B cell (primary cell): ENCODE data around the gene PRICKLE3. TPM values are rescaled to one million over a fixed set of nuclear protein-coding genes. Genes with fewer than 3 reads are reported as not detected.

ENCODE experiments used
- ATAC-seq: fragments of 200-7000 bp; cut with Tn5 transposase; one replicate; pipeline ENCODE4 v1.10.0; 2021; ENCODE audit warnings: low read depth, mild to moderate bottlenecking, moderate number of reproducible peaks, moderate library complexity
- CTCF ChIA-PET: fragments of 350-600 bp; sonication (Branson Sonifier 250); formaldehyde crosslinking; loops from one replicate; lab custom pipeline; 2021; ENCODE audit warnings: antibody characterized with exemption, inconsistent platforms; lab: Charles Lee
- POLR2A ChIA-PET: fragments of 350-600 bp; sonication (Branson Sonifier 250); formaldehyde crosslinking; loops from one replicate; lab custom pipeline; 2021; ENCODE audit warnings: antibody characterized with exemption; lab: Charles Lee
- DNase-seq: peaks from one replicate; pipeline ENCODE4 v3.0.0; 2013
- H2AFZ ChIP-seq: 2 replicates; pipeline ENCODE4 v1.6.1; 2012; ENCODE audit warnings: mild to moderate bottlenecking, low read depth, low read length; ENCODE audit not compliant: insufficient read depth, poor library complexity, severe bottlenecking
- H3K27ac ChIP-seq, 2 donors: 1 replicate in 1 of 2; 2 replicates in 1 of 2; pipeline ENCODE4 v1.5.1; 2012 to 2013; ENCODE audit warnings: low read length in 2 of 2, mild to moderate bottlenecking in 2 of 2, moderate library complexity in 1 of 2
- H3K27me3 ChIP-seq, 4 experiments: fragments of 200-600 bp in 1 of 4; sonication (generic) in 1 of 4; replicated peaks in 1 of 4; 1 replicate in 2 of 4; 2 replicates in 2 of 4; pipeline versions ENCODE4 v1.6.1 to v1.7.0; 2013 to 2016; ENCODE audit warnings: low read length in 3 of 4, mild to moderate bottlenecking in 2 of 4, mixed read lengths in 1 of 4, moderate library complexity in 1 of 4; ENCODE audit not compliant: insufficient read depth in 4 of 4, control insufficient read depth in 3 of 4; ENCODE audit errors: control extremely low read depth in 1 of 4
- H3K36me3 ChIP-seq, 2 experiments: replicated peaks in 1 of 2; 1 replicate in 1 of 2; 2 replicates in 1 of 2; pipeline versions ENCODE4 v1.6.1 to v1.7.1; 2013; ENCODE audit warnings: low read length in 1 of 2; ENCODE audit not compliant: insufficient read depth in 2 of 2, control insufficient read depth in 1 of 2; ENCODE audit errors: control extremely low read depth in 1 of 2, extremely low read depth in 1 of 2
- H3K4me1 ChIP-seq, 2 donors: fragments of 200-600 bp in 1 of 2; sonication (generic) in 1 of 2; 1 replicate in 1 of 2; 2 replicates in 1 of 2; pipeline versions ENCODE4 v1.5.1 to v1.6.1; 2013 to 2017; ENCODE audit warnings: low read length in 2 of 2; ENCODE audit not compliant: control insufficient read depth in 2 of 2, insufficient read depth in 2 of 2
- H3K4me2 ChIP-seq: replicated peaks from 2 replicates; pipeline ENCODE3; 2012; ENCODE audit warnings: mild to moderate bottlenecking, low read depth, low read length; ENCODE audit not compliant: poor library complexity, severe bottlenecking
- H3K4me3 ChIP-seq, 5 experiments: fragments of 200-600 bp in 1 of 5; sonication (generic) in 1 of 5; 1 replicate in 3 of 5; 2 replicates in 2 of 5; pipeline versions ENCODE4 v1.5.1 to v1.7.0; 2011 to 2016; ENCODE audit warnings: low read length in 4 of 5, mild to moderate bottlenecking in 4 of 5, low read depth in 2 of 5, control low read depth in 1 of 5, moderate library complexity in 1 of 5; ENCODE audit not compliant: insufficient read depth in 1 of 5; ENCODE audit errors: control extremely low read depth in 1 of 5, extremely low read depth in 1 of 5
- H3K79me2 ChIP-seq: fragments of 200-600 bp; sonication (generic); one replicate; pipeline ENCODE4 v1.6.0; 2016; ENCODE audit warnings: low read length; ENCODE audit not compliant: control insufficient read depth, insufficient read depth
- H3K9ac ChIP-seq: fragments of 200-600 bp; sonication (generic); 2 replicates; pipeline ENCODE4 v1.6.1; 2017; ENCODE audit warnings: mild to moderate bottlenecking, low read length, moderate library complexity
- H3K9me3 ChIP-seq, 3 donors: one replicate each; pipeline versions ENCODE4 v1.6.1 to v1.7.1; 2013; ENCODE audit warnings: low read length in 2 of 3; ENCODE audit not compliant: control insufficient read depth in 2 of 3, insufficient read depth in 1 of 3; ENCODE audit errors: control extremely low read depth in 1 of 3
- H4K20me1 ChIP-seq: 2 replicates; pipeline ENCODE4 v1.6.0; 2012; ENCODE audit warnings: mild to moderate bottlenecking, low read length; ENCODE audit not compliant: insufficient read depth, control insufficient read depth, poor library complexity, severe bottlenecking
- H3K27ac Mint-ChIP-seq: one replicate; pipeline ENCODE4 v1.8.0; 2021; ENCODE audit warnings: mixed read lengths
- H3K27me3 Mint-ChIP-seq: one replicate; pipeline ENCODE4 v1.8.0; 2021; ENCODE audit warnings: mixed read lengths
- H3K4me1 Mint-ChIP-seq: one replicate; pipeline ENCODE4 v1.8.0; 2021; ENCODE audit warnings: mixed read lengths
- H3K4me3 Mint-ChIP-seq: one replicate; pipeline ENCODE4 v1.8.0; 2021; ENCODE audit warnings: mixed read lengths
- H3K9me3 Mint-ChIP-seq: one replicate; pipeline ENCODE4 v1.8.0; 2022; ENCODE audit warnings: mixed read lengths; ENCODE audit not compliant: insufficient read depth
- EZH2 ChIP-seq: IDR thresholded peaks from 2 replicates; pipeline ENCODE4 v1.6.1; 2012; ENCODE audit warnings: borderline replicate concordance, low read depth, mild to moderate bottlenecking, moderate library complexity, low read length; ENCODE audit not compliant: insufficient read depth, poor library complexity, severe bottlenecking
- WGBS: methylation state at CpG from one replicate; pipeline ENCODE4 v1.1.5; 2013; ENCODE audit warnings: missing lambda C conversion rate; ENCODE audit not compliant: insufficient coverage; 5-methylcytosine and 5-hydroxymethylcytosine counted together
- intact Hi-C: fragments of 100-400 bp; cut with micrococcal nuclease; formaldehyde crosslinking; loops from one replicate; pipeline ENCODE4 v1.10.0; 2022
- polyA plus RNA-seq: library from polyadenylated mRNA; depleted of rRNA; stranded (reverse); fragments of >200 nt; gene quantifications from 2 replicates; pipeline ENCODE4 v1.2.3, GENCODE V29; 2012
- total RNA-seq, 2 donors: library from RNA; stranded (reverse); fragments of 120-200 nt in 1 of 2; gene quantifications; 1 replicate in 1 of 2; 2 replicates in 1 of 2; pipeline versions ENCODE4 v1.2.3 to v1.2.4, GENCODE V29; 2013 to 2022
- TF ChIP-seq, protein P1 (sequence below): fragments of 200-600 bp; IDR thresholded peaks from one replicate; pipeline ENCODE4 v1.8.0; 2022; ENCODE audit warnings: antibody characterized with exemption, mild to moderate bottlenecking

Gene PRICKLE3
- total and polyA plus RNA-seq, 2 donors (not counting 1 experiment from before 2014, with no cell fraction given), result 16.2 to 21.0 TPM

DNA sequence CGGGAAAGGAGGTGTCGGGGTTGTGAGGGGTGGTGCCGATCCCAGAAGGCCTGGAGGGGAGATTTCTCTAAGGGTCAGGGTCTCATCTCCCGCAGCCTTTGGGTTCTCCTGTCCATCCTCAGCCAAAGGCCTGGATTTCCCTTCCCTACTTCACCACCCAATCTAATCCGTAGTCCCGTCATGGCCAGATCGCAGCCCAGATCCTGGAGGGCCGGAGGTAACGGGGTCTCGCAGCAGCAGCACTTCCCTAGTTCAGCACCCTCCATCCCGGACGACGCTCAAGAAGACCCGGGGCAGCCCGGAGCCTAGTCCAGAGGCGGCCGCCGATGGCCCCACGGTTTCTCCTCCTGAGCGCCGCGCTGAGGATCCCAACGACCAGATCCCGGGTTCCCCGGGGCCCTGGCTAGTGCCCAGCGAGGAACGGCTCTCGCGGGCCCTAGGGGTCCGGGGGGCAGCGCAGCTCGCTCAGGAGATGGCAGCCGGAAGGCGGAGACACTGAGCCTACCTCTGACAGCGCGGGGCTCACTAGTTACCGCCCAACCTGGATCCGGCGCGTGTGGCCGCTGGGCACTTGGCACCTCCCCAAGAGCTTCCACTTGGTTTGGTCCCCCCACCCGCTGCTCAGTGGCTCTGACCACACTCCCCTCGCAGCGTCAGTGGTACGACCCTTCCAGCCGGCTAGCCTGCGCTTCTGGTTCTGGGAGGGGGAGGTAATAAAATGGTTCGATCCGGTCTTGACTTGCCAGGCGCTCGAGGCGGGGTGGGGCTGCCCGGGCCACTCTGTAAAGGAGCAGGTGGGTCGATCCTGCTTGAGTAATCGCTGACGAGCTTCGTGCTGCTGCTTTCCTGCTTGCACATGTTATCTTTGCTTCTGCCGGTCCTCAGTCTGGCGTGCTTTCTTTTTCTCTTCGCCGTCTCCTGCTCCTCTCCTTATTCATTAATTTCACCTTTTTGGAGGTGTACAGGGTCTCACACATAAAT is 20.0 kb downstream of the PRICKLE3 start:
- Histone ChIP-seq H3K4me2 (peak overlapping the region; percentile 87), H3K4me3 (peak overlapping the region; percentile 43 to 65 (median 50)), H3K4me1 (peaks cover 9 to 45% of the 10 kb centered on the region in 2 donors)

More for the DNA sequence above, 20.0 kb downstream of the PRICKLE3 start:
- Mint-ChIP-seq H3K9me3 (no peaks in the 10 kb centered on the region), H3K4me1 (peaks cover 31% of the 10 kb centered on the region), H3K27ac (peak overlapping the region; percentile 92), H3K27me3 (no peaks in the 10 kb centered on the region), H3K4me3 (peak overlapping the region; percentile 89)
- intact Hi-C loops, result loop anchor here (1.0 to 5.0 kb wide), 5 partner anchors 25 to 229 kb away; partner anchors contain the start of genes GPKOW, PPP1R3F and TFE3
- Histone ChIP-seq H3K79me2 (no peaks in the 10 kb centered on the region), H3K9ac (peak overlapping the region; percentile 65), H3K27me3 (no peaks in the 10 kb centered on the region), H3K27ac (peak overlapping the region; percentile 71 to 75), H2AFZ (peak overlapping the region; percentile 56), H3K9me3 (no peaks in the 10 kb centered on the region), H4K20me1 (no peaks in the 10 kb centered on the region), H3K36me3 (no peaks in the 10 kb centered on the region)
- ATAC-seq, result peak; percentile 61
- TF ChIP-seq, protein P1, sequence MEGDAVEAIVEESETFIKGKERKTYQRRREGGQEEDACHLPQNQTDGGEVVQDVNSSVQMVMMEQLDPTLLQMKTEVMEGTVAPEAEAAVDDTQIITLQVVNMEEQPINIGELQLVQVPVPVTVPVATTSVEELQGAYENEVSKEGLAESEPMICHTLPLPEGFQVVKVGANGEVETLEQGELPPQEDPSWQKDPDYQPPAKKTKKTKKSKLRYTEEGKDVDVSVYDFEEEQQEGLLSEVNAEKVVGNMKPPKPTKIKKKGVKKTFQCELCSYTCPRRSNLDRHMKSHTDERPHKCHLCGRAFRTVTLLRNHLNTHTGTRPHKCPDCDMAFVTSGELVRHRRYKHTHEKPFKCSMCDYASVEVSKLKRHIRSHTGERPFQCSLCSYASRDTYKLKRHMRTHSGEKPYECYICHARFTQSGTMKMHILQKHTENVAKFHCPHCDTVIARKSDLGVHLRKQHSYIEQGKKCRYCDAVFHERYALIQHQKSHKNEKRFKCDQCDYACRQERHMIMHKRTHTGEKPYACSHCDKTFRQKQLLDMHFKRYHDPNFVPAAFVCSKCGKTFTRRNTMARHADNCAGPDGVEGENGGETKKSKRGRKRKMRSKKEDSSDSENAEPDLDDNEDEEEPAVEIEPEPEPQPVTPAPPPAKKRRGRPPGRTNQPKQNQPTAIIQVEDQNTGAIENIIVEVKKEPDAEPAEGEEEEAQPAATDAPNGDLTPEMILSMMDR, result no peak
- no peak for TF ChIP-seq EZH2
- ChIA-PET CTCF (interaction anchor here (0.6 to 2.2 kb wide), 14 partner anchors 10 to 756 kb away, joined by 3 to 13 read pairs (median 4); partner anchors contain the start of genes CCDC22, CLCN5 and TFE3), POLR2A (interaction anchor here (1.0 to 2.6 kb wide), 5 partner anchors 10 to 229 kb away, joined by 3 to 12 read pairs (median 3); partner anchors contain the start of genes GPKOW and OTUD5)
- peak; percentile 86 for DNase-seq
- 3% methylated on average over 40 of the region's 61 CpGs for WGBS
